Measurements from ENCODE around the gene TSPAN17. TPM values are rescaled to one million over a fixed set of nuclear protein-coding genes. Genes with fewer than 3 reads are reported as not detected.

TSPAN17 gene
- total RNA-seq, 1 experiment from 2014 or later = 50.1 TPM

DNA sequence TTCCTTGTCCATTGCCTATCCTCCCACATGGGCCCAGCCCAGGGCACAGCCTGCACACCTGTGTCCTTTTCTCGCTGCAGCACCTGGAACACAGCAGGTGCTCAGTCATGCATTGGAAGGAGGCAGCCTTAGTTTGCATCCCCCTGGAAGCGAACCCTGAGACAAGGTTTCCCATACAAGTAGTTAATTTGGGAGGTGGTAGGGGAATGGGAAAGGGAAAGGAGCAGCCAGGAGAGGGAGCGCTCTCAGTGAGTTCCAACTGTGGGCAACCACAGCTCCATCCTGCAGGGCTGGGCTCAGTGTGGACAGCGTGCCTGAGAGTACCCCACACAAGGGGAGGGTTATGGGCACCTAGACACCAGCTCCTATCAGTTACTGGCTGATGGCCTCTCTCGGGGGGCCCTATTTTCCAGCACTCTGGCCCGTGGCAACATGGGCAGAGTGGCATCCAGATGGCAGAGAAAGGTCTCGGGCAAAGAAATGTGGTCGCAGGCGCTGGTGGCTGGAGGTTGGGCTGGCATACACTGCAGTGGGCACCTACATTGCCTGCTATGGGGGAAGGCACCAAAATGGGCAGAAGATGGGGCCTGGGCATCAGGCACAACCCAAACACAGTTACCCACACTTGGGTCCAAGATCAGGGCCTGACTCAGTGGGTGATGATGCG lies 50.1 kb downstream of the TSPAN17 start:
- H3K27me3 ChIP-seq (ENCODE audit: insufficient read depth, low read length) = peaks cover 8% of the 10 kb centered on the region; the same call in 1 of the 2 replicates
- no peak overlapping the region for H3K4me3 ChIP-seq (replicated peaks in 1 of 2; ENCODE audit: low read depth in 1 of 2, low read length in 2 of 2)
- no peak overlapping the region for H2AFZ ChIP-seq (ENCODE audit: low read depth, low read length, poor library complexity, severe bottlenecking)
- no peak overlapping the region for H3K27ac ChIP-seq (ENCODE audit: low read depth, low read length)
- no peaks in the 10 kb centered on the region for H3K9me3 ChIP-seq (ENCODE audit: control insufficient read depth in 1 of 2, insufficient read depth in 1 of 2, low read depth in 1 of 2, low read length in 2 of 2)
- H4K20me1 ChIP-seq (ENCODE audit: insufficient read depth) = no peaks in the 10 kb centered on the region
- peaks cover 0 to 9% of the 10 kb centered on the region in 2 experiments; a peak in 2 of 4 replicates for H3K4me1 ChIP-seq (ENCODE audit: control insufficient read depth in 1 of 2, insufficient read depth in 2 of 2, low read length in 2 of 2)
- ATAC-seq (no peak), DNase-seq (ENCODE audit: low read depth, low spot score) (no peak)
- ChIA-PET POLR2A (no interaction called here), CTCF (no interaction called here), RAD21 (ENCODE audit: low non-redundant PET in 1 of 2, low total read pairs in 2 of 2, uncharacterized antibody in 2 of 2, unreplicated experiment in 2 of 2) (interaction anchor here in 1 of 2 experiments (0.6 kb wide), 1 partner anchor 119 kb away, joined by 3 read pairs; no protein-coding TSS in a partner anchor)
- TF ChIP-seq, protein P1, sequence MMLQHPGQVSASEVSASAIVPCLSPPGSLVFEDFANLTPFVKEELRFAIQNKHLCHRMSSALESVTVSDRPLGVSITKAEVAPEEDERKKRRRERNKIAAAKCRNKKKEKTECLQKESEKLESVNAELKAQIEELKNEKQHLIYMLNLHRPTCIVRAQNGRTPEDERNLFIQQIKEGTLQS (IDR thresholded peaks at IDR 0.05) = no peak
- TF ChIP-seq, protein P2, sequence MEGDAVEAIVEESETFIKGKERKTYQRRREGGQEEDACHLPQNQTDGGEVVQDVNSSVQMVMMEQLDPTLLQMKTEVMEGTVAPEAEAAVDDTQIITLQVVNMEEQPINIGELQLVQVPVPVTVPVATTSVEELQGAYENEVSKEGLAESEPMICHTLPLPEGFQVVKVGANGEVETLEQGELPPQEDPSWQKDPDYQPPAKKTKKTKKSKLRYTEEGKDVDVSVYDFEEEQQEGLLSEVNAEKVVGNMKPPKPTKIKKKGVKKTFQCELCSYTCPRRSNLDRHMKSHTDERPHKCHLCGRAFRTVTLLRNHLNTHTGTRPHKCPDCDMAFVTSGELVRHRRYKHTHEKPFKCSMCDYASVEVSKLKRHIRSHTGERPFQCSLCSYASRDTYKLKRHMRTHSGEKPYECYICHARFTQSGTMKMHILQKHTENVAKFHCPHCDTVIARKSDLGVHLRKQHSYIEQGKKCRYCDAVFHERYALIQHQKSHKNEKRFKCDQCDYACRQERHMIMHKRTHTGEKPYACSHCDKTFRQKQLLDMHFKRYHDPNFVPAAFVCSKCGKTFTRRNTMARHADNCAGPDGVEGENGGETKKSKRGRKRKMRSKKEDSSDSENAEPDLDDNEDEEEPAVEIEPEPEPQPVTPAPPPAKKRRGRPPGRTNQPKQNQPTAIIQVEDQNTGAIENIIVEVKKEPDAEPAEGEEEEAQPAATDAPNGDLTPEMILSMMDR (IDR thresholded peaks at IDR 0.05 in 2 of 3, conservative IDR thresholded peaks at IDR 0.05 in 1 of 3; ENCODE audit: borderline replicate concordance in 1 of 3, insufficient read depth in 1 of 3, low read depth in 2 of 3, low read length in 2 of 3) = 0 out of 6 replicates have a peak, but pooled peaks of 1 of the 3 experiments have one; percentile 5
- TF ChIP-seq ZNF274 (IDR thresholded peaks at IDR 0.05; ENCODE audit: low read depth, low read length) (no peak), SIN3A (IDR thresholded peaks at IDR 0.05; ENCODE audit: low read depth) (no peak)
- no peaks in the 10 kb centered on the region for H3K9me2 ChIP-seq (ENCODE audit: insufficient read depth)
- H3K79me2 ChIP-seq (ENCODE audit: insufficient read depth, low read length) = no peaks in the 10 kb centered on the region
- no TSS peak for BruUV-seq (replicated peaks)
- no peaks in the 10 kb centered on the region for H3K36me3 ChIP-seq (ENCODE audit: control insufficient read depth in 1 of 2, insufficient read depth in 2 of 2, low read length in 2 of 2)
- H3K9ac ChIP-seq (ENCODE audit: low read length) = no peak overlapping the region
- intact Hi-C loops (cut with micrococcal nuclease) = no loop called here
- H3K4me2 ChIP-seq (ENCODE audit: low read length) = no peak overlapping the region

DNA sequence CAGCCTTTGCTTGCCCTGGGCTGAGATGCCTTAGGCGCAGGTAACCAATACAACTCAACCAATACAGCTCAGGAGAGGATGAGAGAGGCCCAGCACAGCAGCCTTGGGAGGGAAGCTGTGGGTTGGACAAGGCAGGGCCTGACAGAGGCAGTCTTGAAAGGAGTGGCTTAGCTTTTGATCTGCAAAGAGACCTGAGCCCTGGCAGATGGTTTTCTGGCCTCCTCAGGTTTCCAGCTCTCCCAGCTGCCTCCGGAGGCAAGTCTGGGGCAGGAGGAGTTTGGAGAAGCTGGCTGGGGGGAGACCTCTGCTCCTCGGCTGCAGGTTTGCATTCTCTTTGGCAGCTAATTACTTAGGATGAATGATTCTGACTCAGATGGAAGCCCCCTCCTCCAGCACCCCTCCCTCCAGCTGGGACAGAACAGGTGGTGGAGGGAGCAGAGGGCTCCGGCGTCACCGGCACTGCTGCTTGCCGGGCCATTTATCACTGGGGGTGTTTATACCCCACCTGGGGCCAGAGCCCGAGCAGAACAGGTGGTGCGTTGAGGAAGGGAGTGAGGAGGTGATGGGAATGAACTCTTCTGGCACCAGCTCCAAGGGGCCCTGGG lies 50.8 kb downstream of the TSPAN17 start:
- no peaks in the 10 kb centered on the region for H3K79me2 ChIP-seq (ENCODE audit: insufficient read depth, low read length)
- no peak overlapping the region for H3K9ac ChIP-seq (ENCODE audit: low read length)
- peaks cover 8% of the 10 kb centered on the region; the same call in 1 of the 2 replicates for H3K27me3 ChIP-seq (ENCODE audit: insufficient read depth, low read length)
- H3K27ac ChIP-seq (ENCODE audit: low read depth, low read length) = no peak overlapping the region
- RAD21 ChIA-PET (ENCODE audit: low non-redundant PET in 1 of 2, low total read pairs in 2 of 2, uncharacterized antibody in 2 of 2, unreplicated experiment in 2 of 2) = no interaction called here
- H3K9me3 ChIP-seq (ENCODE audit: control insufficient read depth in 1 of 2, insufficient read depth in 1 of 2, low read depth in 1 of 2, low read length in 2 of 2) = no peaks in the 10 kb centered on the region
- no peak overlapping the region for H3K4me3 ChIP-seq (replicated peaks in 1 of 2; ENCODE audit: low read depth in 1 of 2, low read length in 2 of 2)
- CTCF ChIA-PET = no interaction called here
- no peaks in the 10 kb centered on the region for H3K36me3 ChIP-seq (ENCODE audit: control insufficient read depth in 1 of 2, insufficient read depth in 2 of 2, low read length in 2 of 2)
- no TSS peak for BruUV-seq (replicated peaks)
- no peak overlapping the region for H2AFZ ChIP-seq (ENCODE audit: low read depth, low read length, poor library complexity, severe bottlenecking)
- no peaks in the 10 kb centered on the region for H4K20me1 ChIP-seq (ENCODE audit: insufficient read depth)
- DNase-seq (ENCODE audit: low read depth, low spot score) (no peak), ATAC-seq (no peak)
- intact Hi-C loops (cut with micrococcal nuclease) = no loop called here
- POLR2A ChIA-PET = no interaction called here
- no peak overlapping the region for H3K4me2 ChIP-seq (ENCODE audit: low read length)
- peaks cover 0 to 2% of the 10 kb centered on the region in 2 experiments; a peak in 1 of 4 replicates for H3K4me1 ChIP-seq (ENCODE audit: control insufficient read depth in 1 of 2, insufficient read depth in 2 of 2, low read length in 2 of 2)
- no peaks in the 10 kb centered on the region for H3K9me2 ChIP-seq (ENCODE audit: insufficient read depth)
- TF ChIP-seq SP1 (IDR thresholded peaks at IDR 0.05; ENCODE audit: low read depth) (no peak), POLR2AphosphoS5 (IDR thresholded peaks at IDR 0.05; ENCODE audit: low read depth, low read length) (no peak), SIN3A (IDR thresholded peaks at IDR 0.05; ENCODE audit: low read depth) (no peak), ELF1 (IDR thresholded peaks at IDR 0.05; ENCODE audit: borderline replicate concordance, low read depth) (no peak)
- TF ChIP-seq, protein P3, sequence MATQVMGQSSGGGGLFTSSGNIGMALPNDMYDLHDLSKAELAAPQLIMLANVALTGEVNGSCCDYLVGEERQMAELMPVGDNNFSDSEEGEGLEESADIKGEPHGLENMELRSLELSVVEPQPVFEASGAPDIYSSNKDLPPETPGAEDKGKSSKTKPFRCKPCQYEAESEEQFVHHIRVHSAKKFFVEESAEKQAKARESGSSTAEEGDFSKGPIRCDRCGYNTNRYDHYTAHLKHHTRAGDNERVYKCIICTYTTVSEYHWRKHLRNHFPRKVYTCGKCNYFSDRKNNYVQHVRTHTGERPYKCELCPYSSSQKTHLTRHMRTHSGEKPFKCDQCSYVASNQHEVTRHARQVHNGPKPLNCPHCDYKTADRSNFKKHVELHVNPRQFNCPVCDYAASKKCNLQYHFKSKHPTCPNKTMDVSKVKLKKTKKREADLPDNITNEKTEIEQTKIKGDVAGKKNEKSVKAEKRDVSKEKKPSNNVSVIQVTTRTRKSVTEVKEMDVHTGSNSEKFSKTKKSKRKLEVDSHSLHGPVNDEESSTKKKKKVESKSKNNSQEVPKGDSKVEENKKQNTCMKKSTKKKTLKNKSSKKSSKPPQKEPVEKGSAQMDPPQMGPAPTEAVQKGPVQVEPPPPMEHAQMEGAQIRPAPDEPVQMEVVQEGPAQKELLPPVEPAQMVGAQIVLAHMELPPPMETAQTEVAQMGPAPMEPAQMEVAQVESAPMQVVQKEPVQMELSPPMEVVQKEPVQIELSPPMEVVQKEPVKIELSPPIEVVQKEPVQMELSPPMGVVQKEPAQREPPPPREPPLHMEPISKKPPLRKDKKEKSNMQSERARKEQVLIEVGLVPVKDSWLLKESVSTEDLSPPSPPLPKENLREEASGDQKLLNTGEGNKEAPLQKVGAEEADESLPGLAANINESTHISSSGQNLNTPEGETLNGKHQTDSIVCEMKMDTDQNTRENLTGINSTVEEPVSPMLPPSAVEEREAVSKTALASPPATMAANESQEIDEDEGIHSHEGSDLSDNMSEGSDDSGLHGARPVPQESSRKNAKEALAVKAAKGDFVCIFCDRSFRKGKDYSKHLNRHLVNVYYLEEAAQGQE (IDR thresholded peaks at IDR 0.05; ENCODE audit: low read depth) = no peak
- TF ChIP-seq, protein P4, sequence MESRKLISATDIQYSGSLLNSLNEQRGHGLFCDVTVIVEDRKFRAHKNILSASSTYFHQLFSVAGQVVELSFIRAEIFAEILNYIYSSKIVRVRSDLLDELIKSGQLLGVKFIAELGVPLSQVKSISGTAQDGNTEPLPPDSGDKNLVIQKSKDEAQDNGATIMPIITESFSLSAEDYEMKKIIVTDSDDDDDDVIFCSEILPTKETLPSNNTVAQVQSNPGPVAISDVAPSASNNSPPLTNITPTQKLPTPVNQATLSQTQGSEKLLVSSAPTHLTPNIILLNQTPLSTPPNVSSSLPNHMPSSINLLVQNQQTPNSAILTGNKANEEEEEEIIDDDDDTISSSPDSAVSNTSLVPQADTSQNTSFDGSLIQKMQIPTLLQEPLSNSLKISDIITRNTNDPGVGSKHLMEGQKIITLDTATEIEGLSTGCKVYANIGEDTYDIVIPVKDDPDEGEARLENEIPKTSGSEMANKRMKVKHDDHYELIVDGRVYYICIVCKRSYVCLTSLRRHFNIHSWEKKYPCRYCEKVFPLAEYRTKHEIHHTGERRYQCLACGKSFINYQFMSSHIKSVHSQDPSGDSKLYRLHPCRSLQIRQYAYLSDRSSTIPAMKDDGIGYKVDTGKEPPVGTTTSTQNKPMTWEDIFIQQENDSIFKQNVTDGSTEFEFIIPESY (IDR thresholded peaks at IDR 0.05; ENCODE audit: extremely low read depth, insufficient replicate concordance, low read length) = no peak

Data from HCT116 (cell line).